Measurements from ENCODE around the gene DPP8.
"Not testable (repeated sequence)": the region's sequence is repeated elsewhere in the genome, so short reads cannot be mapped to it uniquely, and the experiment has no call there.

The DPP8 gene

DNA sequence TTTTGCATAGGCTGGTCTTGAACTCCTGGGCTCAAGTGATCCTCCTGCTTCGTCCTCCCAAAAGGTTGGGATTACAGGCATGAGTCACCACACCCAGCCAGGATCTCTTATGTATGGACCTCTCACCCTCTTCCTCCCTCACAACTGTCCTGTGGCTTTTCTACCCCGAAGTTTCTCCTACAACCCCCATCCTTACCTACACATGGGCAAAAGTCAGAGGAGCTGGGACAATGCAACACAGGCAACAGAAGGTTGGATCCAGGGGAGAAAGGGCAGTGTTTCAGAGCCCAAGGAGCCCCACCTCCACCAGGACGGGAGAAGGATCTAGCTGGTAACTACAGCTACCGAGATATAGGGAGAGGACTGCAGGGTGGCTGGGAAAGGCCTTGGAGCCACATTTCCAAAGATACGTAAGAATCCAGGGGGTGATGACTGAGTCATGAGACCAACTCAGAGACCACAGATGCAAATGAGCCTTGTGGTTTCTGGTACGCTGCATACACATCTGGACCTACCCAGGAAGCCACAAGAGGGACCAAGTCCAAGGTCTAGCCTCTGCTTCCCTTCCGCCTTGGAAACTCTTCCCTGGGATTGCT lies 108.4 kb downstream of the DPP8 start:
- intact Hi-C loops (cut with DNase I): no loop called here
- peak in 2 of 10 donors; percentile 23 to 31 for DNase-seq

DNA sequence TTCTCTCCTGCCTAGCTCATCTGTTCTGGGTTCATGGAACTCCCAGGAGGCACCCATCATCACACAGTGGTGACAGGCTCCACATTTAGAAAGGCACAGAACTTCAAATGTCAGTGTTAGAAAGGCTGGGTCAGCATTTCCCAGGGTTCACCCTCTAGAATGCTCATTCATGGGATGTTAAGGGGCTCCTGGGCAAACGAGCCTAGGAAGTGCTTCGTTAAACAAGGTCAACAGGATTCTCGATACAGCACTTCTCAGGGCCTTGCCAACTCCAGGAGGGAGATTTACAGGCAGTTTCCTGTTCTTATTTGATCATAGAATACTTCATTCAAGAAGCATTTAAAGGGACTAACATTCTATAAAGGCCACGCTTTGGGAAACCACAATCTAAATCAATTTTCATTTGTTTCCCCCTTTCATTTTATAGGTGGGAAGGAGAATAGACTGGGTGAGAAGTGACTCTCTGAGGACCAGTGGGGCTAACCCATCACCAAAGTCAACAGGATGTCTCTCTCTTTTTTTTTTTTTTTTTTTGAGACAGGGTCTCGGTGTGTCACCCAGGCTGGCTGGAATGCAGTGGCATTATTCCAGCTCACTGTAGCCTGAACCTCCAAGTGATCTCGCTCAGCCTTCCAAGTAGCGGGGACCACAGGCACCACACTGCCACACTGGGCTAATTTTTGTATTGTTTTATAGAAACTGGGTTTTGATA lies 109.0 kb downstream of the DPP8 start:
- intact Hi-C loops (cut with DNase I): no loop called here
- DNase-seq: peak in 2 of 10 donors; percentile 17 to 24

DNA sequence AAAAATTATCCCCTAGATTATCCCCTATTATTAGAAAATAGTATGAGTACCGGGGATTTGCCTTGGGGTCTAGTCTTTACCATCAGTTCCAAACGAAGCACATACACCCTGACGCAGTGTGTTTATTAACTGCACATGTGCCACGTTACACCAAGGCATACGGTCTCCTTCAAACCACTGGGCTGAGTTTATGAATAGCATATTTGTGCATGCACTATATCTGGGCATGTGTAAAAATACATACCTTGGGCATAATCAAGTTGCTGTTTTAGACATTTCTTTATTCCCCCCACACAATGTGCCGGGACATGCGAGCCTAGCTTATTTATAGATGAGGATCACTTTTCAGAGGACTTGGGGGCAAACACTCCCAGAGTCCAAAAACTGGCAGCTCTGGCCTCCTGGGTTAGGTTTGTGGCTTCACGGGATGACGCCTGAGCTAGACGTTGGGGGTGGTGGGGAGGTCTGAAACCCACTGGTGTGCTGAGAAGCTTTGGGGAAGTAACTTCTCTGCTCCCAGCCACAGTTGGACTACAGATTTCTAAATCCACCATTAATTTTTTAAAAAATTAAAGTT lies 111.0 kb downstream of the DPP8 start:
- DNase-seq: peak in 1 of 10 donors; percentile 12
- intact Hi-C loops (cut with DNase I): no loop called here

DNA sequence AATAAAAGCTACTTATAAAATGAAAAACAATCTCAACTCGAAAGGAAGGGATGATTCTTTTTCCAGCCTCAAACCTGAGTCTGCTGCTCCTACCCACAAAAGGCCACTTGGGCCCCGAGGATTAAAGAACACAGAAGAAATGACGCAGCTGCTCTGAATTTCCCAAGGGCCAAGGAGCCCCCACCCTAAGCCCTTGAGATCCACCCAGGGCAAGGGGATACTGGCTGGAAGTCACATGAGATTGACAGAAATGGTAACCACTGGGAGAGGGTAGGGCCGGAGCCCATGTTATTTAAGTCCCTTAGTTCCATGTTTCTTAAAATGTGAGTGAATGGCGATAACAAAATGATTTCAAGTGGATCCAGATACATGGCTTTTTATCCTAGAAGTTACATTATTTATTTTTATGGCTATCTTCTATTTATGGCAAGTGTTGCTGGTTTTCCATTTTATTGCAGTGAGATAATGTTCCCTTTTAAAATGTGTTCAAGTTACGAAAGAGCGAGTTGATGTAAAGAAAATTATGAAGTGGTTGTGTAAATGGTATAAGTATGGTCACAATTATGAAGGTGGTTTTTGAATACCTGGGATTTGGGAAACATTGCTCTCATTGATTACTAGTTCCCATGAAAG lies 111.6 kb downstream of the DPP8 start:
- intact Hi-C loops (cut with DNase I): no loop called here
- DNase-seq: peak in 2 of 10 donors; percentile 14 to 22

DNA sequence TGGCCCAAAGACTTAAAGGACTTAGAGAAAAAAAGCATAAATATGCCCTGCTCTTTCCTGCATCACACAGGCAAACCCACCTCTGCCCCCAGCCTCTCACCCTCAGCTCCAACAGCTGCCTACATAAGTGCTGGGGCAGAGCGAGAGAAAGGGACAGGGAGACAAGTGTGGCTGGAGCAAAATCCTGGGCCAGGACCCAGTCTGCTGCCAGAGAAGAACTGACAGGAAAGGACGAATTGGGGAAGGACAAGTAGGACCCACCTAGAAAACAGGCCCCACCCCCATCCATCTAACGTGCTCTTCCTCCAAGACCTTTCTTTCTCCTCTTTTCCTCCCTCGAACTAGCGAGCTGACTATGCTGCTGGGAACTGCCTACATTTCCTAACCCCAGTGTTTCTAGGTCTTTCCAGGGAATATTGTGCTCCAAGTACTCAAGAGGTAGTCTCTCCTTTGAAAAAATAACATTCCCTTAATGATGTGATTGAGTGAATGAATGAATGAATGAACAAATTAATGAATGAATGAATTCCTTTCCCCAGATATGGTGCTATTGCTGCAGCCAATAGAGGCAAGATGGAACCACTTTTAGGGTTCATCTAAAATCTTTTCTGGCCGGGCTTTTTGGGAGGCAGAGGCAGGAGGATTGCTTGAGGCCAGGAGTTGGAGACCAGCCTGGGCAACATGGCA lies 113.2 kb downstream of the DPP8 start:
- intact Hi-C loops (cut with DNase I): no loop called here
- peak in 1 of 10 donors; percentile 19 for DNase-seq

DNA sequence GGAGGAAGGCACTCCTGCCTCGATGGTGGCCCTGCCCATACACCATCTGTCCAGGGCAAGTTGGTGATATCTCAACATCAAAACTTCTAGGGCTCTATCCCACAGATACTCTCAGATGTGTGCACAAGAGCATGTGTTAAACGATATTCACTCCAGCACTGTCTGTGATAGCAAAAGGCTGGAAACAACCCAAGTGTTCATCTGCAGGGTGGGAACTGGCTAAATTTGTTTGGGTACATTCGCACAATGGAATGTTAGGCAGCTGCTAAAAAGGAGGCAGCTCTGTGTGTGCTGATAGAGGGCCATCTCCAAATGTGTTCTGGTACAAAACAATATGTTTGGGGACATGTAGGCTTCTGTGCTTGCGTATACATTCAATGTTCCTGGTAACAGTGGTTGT lies 114.5 kb downstream of the DPP8 start:
- intact Hi-C loops (cut with DNase I): no loop called here
- no peak for DNase-seq

DNA sequence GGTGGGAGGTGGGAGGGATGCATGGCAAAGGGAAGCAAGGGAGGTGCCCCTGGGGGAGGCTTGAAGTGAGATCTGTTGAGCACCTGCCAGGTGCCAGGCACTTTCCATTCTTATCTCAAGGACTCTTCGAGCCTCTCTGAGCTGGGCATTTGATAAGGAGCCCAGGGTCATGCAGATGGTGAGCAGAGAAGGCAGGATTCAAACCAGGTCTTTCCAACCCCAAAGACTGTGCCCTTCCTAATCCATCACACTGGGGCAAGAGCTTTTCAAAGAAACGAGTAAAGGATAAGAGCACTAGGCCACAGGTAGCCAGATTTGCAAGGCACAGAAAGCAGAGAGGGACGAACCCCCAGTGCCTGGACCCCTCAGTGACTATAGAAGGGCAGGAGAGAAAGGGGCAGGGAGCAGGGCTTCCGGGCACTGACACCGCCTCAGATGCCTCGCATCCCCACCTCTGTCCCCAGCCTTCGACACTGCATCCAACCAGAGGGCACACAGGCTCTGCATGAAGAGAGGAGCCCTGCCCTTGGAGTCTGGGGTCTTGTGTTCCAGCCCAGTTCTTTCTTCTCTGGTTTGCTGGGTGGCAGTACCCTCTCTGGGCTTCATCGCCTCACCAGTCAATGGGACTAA lies 115.8 kb downstream of the DPP8 start:
- intact Hi-C loops (cut with DNase I): no loop called here
- peak in 2 of 10 donors; percentile 46 to 58 for DNase-seq

DNA sequence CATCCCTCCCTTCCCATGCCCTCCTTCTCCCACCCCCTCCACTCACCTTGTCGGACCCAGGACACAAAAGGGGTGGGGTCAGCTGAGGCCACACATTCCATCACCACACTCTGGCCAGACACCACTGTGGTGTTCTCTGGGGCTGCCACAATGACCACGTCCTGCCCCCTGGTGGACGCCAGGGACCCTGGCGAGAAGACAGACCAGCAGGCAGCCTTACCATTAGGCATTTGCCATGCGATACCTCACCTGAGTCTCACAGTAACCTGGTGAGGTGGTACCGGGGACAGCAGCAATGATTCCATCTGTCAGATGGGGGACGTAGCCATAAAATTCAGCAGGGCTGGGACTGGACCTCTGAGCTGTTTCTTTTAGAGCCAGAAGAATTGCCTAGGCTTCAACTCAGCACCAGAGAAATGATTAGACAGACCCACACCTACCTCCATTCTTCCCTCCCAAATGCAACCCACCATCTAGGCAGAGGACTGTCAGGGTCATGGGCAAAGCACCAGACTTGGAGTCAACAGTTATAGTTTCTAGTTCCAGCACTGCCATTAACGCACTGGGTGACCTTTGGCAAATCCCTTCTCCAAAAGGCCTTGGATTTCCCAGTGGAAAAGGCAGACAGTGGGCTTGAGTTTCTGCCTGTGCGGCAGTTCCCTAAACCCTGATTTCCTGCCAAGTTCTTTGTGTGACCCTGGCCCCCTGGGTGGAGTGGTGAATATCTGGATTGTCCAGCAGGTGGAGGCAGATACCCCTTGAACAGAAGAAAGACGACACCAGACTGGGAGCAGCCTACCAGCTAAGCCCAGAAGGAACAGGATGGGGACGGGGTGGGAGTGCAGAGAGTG lies 116.5 kb downstream of the DPP8 start:
- intact Hi-C loops (cut with DNase I): no loop called here
- peak in 8 of 10 donors; percentile 34 to 91 (median 58) for DNase-seq

DNA sequence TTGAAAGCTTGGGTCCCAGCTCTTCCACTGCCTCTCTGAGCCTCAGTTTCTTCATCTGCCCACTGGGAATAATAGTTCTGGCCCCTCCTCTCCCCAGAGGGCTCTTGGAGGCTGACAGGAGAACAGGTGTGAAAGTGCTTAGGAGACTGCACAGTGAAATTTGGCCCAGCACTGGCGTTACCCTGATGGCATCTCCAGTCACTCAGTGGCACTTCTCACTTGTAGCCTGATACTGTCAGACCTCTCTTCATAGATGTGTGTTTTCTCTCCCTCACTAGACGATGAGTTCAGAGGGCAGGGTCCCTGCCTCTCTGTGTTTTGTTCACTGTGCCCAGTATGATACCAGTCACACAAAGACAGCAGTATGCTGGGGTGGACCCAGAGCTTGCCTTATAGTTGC lies 117.5 kb downstream of the DPP8 start:
- intact Hi-C loops (cut with DNase I): no loop called here

DNA sequence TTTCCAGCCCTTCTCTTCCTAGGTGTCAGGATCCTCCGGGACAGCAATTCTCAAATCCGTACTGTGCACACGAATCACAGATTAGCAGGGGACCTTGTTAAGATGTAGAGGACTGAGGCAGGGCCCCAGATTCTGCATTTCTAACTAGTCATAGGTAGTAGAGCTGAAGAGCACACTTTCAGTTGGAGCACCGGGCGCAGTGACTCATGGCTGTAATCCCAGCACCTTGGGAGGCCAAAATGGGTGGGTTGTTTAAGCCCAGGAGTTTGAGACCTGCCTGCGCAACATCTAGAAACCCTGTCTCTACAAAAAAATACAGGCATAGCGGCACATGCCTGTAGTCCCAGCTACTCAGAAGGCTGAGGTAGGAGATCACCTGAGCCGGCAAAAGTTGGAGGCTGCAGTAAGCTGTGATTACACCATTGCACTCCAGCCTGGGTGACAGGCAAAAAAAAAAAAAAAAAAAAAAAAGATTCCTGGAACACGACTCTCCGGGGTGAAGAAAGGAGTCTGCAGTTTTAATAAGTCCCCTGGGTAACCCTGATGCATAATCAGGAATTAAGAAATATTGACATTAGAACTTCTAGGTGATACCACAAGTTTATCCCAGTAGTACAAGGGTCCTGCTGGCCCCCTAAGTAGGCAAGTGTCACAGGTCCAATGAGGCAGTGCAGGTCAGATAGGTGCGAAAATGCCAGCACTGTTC lies 118.3 kb downstream of the DPP8 start:
- intact Hi-C loops (cut with DNase I): no loop called here
- peak in 3 of 10 donors; percentile 16 to 28 (median 24) for DNase-seq

More for the DNA sequence above, 117.5 kb downstream of the DPP8 start:
- peak in 1 of 10 donors; percentile 8 for DNase-seq

DNA sequence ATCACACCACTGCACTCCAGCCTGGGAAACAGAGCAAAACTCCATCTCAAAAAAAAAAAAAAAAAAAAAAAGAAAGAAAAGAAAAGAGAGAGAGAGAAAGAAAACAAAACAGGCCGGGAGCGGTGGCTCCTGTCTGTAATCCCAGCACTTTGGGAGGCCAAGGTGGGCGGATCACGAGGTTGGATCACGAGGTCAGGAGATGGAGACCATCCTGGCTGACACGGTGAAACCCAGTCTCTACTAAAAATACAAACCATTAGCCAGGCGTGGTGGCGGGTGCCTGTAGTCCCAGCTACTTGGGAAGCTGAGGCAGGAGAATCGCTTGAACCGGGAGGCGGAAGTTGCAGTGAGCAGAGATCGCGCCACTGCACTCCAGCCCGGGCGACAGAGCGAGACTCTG lies 119.0 kb downstream of the DPP8 start:
- intact Hi-C loops (cut with DNase I): not testable (repeated sequence)
- DNase-seq: peak in 3 of 10 donors; percentile 37 to 74 (median 44)

DNA sequence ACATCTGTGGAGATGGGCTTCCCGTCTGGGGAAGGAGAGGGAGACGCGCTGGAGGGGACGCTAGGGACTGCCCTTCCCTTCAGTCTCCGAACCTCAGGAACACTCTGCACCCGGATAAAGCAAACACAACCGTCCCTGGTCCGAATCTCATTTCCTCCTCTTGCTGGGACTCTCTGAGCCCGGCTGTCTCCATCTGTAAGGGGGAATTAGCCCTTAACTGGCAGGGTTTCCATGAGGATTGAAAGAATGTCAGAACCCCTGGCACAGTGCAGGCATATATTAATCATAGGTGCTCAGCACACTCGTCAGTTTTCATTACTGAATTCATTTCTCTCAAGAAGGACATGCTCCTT lies 120.5 kb downstream of the DPP8 start:
- intact Hi-C loops (cut with DNase I): no loop called here
- DNase-seq: no peak

DNA sequence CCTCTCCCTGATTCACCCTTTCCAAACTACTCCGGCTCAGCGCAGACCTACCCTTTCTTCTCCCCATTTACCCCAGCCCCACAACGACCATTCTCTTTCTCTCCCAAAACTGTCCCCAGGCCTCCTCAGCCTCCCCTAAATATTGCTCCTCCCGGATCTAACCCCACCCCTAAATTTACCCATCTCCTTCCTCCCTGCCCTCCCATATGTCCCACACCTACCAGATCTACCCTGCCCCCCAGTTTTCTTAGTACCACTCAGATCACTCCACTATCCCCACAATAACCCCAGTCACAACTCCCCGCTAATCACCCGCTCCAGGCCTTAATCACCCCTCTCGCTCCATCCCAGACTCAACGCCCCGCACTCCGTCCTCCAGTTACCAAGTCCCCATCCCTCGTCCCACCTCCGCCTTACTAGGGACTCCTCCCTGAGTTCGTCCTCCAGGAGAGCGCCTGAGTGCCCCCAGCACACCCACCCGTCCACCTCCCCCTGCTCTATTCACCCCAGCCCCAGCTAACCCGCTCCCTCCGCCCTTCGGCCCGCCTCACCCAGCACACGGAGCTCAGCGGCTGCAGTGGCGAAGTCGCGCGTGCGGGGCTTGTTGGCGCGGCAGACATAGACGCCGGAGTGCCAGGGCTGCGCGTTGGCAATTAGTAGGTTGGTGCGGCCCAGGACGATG lies 121.1 kb downstream of the DPP8 start:
- intact Hi-C loops (cut with DNase I): no loop called here
- peak in 3 of 10 donors; percentile 41 to 69 (median 47) for DNase-seq

DNA sequence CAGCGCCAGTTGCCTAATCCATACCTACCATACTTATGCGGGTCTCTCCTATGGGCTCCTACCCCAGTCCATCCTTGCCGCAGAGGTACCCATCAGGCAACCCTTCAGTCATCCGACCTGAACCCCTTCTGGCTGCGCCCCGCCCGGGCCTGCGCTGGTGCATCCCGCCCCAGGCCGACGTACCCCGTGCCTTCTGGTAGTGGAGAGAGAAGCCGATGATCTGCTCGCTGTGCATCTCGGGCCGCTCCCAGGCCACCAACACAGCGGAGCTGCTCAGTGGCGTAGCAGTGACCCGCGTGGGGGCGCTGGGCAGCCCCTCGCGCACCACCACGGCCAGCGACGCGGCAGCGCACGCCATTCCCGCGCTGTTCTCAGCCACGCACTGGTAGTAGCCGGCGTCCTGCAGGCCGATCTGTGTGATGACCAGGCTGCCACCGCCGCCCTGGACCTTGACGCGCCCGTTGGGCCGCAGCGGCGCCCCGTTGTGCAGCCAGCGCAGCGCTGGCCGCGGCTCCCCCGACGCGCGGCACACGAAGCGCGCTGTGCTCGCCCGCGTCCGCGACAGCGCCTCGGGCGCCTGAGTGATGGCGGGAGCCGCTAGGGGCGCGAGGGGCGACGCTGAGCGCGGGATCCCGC lies 121.8 kb downstream of the DPP8 start:
- intact Hi-C loops (cut with DNase I): no loop called here
- peak in 3 of 10 donors; percentile 52 to 76 (median 62) for DNase-seq

DNA sequence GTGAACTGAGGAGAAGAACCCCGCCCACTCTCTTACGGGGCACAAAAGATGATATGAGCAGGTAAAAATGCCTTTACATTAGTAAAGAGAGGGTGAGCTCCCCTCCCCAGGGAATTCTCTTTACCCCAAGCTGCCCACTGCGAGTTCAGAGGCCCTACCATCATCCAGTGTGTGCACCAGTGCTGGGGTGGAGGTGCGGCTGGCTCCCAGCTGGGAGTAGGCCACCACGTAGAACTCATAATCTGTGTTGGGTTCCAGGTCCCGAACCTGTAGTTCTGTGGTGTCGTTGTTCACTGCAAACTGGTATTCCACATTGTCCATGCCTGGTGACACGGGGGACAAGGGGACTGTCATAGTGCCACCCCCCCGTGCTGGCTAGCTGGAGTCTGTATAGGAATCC lies 122.6 kb downstream of the DPP8 start:
- intact Hi-C loops (cut with DNase I): no loop called here
- DNase-seq: peak in 3 of 10 donors; percentile 9 to 63 (median 41)

DNA sequence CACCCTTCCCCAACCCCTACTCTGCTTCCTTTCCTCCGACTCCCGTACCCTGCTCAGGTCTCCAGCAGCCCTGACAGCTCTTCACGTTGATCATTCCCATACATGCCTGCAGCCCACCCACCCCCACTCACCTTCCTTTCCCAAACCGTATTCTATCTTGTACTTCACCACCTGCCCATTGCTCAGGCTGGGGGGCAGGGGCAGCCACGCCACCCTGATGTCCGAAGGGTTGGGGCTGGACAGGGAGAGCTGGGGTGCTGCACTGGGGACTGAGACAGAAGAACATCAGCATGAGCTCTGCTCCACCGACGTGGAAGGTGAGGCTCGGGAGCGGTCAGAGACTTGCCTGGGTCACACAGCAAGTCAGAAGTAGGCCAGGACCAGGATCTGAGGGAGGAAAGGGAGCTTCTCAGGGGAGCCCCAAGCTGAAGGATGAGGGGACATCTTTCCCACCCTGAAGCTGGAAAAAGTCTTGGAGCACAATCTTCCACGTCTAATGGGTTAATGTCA lies 123.2 kb downstream of the DPP8 start:
- intact Hi-C loops (cut with DNase I): no loop called here
- DNase-seq: peak in 3 of 10 donors; percentile 31 to 50 (median 48)

DNA sequence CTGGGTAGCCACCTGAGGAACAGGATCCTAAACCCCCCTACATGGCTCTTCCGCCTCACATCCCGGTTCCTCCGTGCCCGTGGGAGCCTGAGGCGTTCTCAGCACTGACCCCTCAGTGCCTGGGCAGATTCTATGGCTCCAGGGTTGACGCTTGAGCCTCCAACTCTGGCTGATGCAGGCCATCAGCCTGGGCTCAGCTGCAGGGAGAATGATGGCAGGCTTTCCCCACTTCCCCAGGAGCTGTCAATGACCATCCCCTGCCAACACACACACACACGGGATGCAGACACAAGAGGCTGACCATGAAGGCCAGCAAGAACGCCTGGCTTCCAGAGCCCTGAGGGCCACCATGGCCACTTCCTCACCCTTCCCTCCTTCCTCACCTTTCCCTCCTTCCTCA lies 123.9 kb downstream of the DPP8 start:
- peak in 3 of 10 donors; percentile 17 to 32 (median 22) for DNase-seq
- intact Hi-C loops (cut with DNase I): no loop called here
